Measurements from ENCODE around the gene CGNL1. TPM values are rescaled to one million over a fixed set of nuclear protein-coding genes. Genes with fewer than 3 reads are reported as not detected.

Gene CGNL1
- total and polyA plus RNA-seq, 10 of the 15 experiments (the other 5 are each of a cell fraction or from before 2014, with no cell fraction given), result under 0.01 to 0.27 (median 0.04) TPM; not detected in 3

GRCh38 chr15:57343498-57343897, 32.8 kb upstream of the CGNL1 start:
- no peak overlapping the region for H3K9ac ChIP-seq (ENCODE audit: control insufficient read depth, insufficient read depth, low read length)
- DNase-seq (ENCODE audit: low read depth, low spot score) (no peak), FAIRE-seq (no peak), ATAC-seq (no peak)
- intact Hi-C loops (cut with micrococcal nuclease; ENCODE audit: unreplicated experiment), result no loop called here
- no peak overlapping the region for H3K4me2 ChIP-seq (ENCODE audit: control insufficient read depth, insufficient read depth)
- in situ Hi-C loops (cut with MboI), result loop anchor here (5.0 kb wide), 1 partner anchor 184 kb away; no protein-coding TSS in a partner anchor
- BruUV-seq (replicated peaks), result no TSS peak
- RAD21 ChIA-PET (ENCODE audit: unreplicated experiment), result interaction anchor here (7.0 kb wide), 1 partner anchor 185 kb away, joined by 156 read pairs; no protein-coding TSS in a partner anchor
- H3K27ac ChIP-seq (ENCODE audit: control insufficient read depth, insufficient read depth), result no peak overlapping the region
- H3K79me2 ChIP-seq (ENCODE audit: control insufficient read depth, insufficient read depth, low read length), result no peaks in the 10 kb centered on the region
- no peaks in the 10 kb centered on the region for H3K9me3 ChIP-seq (replicated peaks; ENCODE audit: control insufficient read depth, insufficient read depth, low read length)
- no peaks in the 10 kb centered on the region for H4K20me1 ChIP-seq (ENCODE audit: control insufficient read depth, insufficient read depth)
- no peak overlapping the region for H2AFZ ChIP-seq (ENCODE audit: control insufficient read depth, low read depth, low read length)
- CTCF ChIA-PET, result interaction anchor here (1.4 to 9.3 kb wide), 4 partner anchors 160 to 199 kb away, joined by 4 to 242 read pairs (median 23); no protein-coding TSS in a partner anchor
- SMC1A ChIA-PET (ENCODE audit: uncharacterized antibody, unreplicated experiment), result interaction anchor here (1.0 to 5.4 kb wide), 5 partner anchors 10 to 523 kb away, joined by 3 to 83 read pairs (median 3); no protein-coding TSS in a partner anchor
- POLR2A ChIA-PET, result no interaction called here
- 3% methylated on average over 6 of the region's 6 CpGs for WGBS (ENCODE audit: insufficient coverage, insufficient replicate concordance, low lambda C conversion rate, missing lambda C conversion rate)
- H3K4me3 ChIP-seq, result no peak overlapping the region
- H3K27me3 ChIP-seq (replicated peaks in 1 of 2; ENCODE audit: control insufficient read depth in 2 of 2, insufficient read depth in 2 of 2, low read length in 1 of 2), result peaks cover 0 to 2% of the 10 kb centered on the region in 2 experiments; a peak in 2 of 4 replicates
- no peaks in the 10 kb centered on the region for H3K36me3 ChIP-seq (ENCODE audit: control insufficient read depth in 2 of 2, insufficient read depth in 2 of 2, low read length in 1 of 2)
- no peaks in the 10 kb centered on the region for H3K4me1 ChIP-seq (ENCODE audit: control insufficient read depth, insufficient read depth, low read length)
- no peak for TF ChIP-seq SIN3A (IDR thresholded peaks at IDR 0.05; ENCODE audit: low read depth, low read length)
- TF ChIP-seq NRF1 (conservative IDR thresholded peaks at IDR 0.05; ENCODE audit: low read depth, low read length), result no peak
- TF ChIP-seq BMI1 (IDR thresholded peaks at IDR 0.05; ENCODE audit: borderline replicate concordance), result no peak
- TF ChIP-seq, protein P1, sequence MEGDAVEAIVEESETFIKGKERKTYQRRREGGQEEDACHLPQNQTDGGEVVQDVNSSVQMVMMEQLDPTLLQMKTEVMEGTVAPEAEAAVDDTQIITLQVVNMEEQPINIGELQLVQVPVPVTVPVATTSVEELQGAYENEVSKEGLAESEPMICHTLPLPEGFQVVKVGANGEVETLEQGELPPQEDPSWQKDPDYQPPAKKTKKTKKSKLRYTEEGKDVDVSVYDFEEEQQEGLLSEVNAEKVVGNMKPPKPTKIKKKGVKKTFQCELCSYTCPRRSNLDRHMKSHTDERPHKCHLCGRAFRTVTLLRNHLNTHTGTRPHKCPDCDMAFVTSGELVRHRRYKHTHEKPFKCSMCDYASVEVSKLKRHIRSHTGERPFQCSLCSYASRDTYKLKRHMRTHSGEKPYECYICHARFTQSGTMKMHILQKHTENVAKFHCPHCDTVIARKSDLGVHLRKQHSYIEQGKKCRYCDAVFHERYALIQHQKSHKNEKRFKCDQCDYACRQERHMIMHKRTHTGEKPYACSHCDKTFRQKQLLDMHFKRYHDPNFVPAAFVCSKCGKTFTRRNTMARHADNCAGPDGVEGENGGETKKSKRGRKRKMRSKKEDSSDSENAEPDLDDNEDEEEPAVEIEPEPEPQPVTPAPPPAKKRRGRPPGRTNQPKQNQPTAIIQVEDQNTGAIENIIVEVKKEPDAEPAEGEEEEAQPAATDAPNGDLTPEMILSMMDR (IDR thresholded peaks at IDR 0.05 in 2 of 3, conservative IDR thresholded peaks at IDR 0.05 in 1 of 3; ENCODE audit: control insufficient read depth in 2 of 3, extremely low read depth in 1 of 3, insufficient read depth in 1 of 3, low read depth in 3 of 3, low read length in 3 of 3), result no peak
- TF ChIP-seq, protein P2, sequence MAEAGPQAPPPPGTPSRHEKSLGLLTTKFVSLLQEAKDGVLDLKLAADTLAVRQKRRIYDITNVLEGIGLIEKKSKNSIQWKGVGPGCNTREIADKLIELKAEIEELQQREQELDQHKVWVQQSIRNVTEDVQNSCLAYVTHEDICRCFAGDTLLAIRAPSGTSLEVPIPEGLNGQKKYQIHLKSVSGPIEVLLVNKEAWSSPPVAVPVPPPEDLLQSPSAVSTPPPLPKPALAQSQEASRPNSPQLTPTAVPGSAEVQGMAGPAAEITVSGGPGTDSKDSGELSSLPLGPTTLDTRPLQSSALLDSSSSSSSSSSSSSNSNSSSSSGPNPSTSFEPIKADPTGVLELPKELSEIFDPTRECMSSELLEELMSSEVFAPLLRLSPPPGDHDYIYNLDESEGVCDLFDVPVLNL (IDR thresholded peaks at IDR 0.05; ENCODE audit: low read depth, low read length), result no peak
- no peak for TF ChIP-seq YY1 (IDR thresholded peaks at IDR 0.05; ENCODE audit: low read depth, low read length)
- no peak for TF ChIP-seq PKNOX1 (IDR thresholded peaks at IDR 0.05)
- TF ChIP-seq JUND (IDR thresholded peaks at IDR 0.05; ENCODE audit: low read depth, low read length), result no peak
- TF ChIP-seq SMAD1 (IDR thresholded peaks at IDR 0.05; ENCODE audit: low read depth, partially characterized antibody), result no peak
- no peak for TF ChIP-seq SPI1 (IDR thresholded peaks at IDR 0.05; ENCODE audit: borderline replicate concordance, insufficient read depth, low read depth, low read length)
- no peak for TF ChIP-seq NKRF (conservative IDR thresholded peaks at IDR 0.05)
- TF ChIP-seq REST (IDR thresholded peaks at IDR 0.05; ENCODE audit: low read depth, low read length), result no peak
- TF ChIP-seq PML (IDR thresholded peaks at IDR 0.05; ENCODE audit: low read length), result no peak
- TF ChIP-seq SREBF1 (IDR thresholded peaks at IDR 0.05; ENCODE audit: low read length), result no peak

Data from GM12878 (cell line).